IMR-90 (cell line): ENCODE measurements around the gene MARK4. TPM values are rescaled to one million over a fixed set of nuclear protein-coding genes. Genes with fewer than 3 reads are reported as not detected.

Source experiments
- ATAC-seq: fragments of 200-7000 bp; cut with Tn5 transposase; 2 replicates; pipeline ENCODE4 v1.9.1; 2020; ENCODE audit warnings: low read depth, mild to moderate bottlenecking, moderate library complexity
- BruUV-seq: library from RNA; stranded (reverse); fragments of 400-500 nt; replicated peaks from 2 replicates; lab custom pipeline; 2021; lab: Mats Ljungman, UMichigan
- CTCF ChIA-PET: fragments of 300-600 bp; formaldehyde crosslinking; extraction: SDS; loops from one replicate; lab custom pipeline; 2021; ENCODE audit warnings: antibody characterized with exemption; lab: Yijun Ruan, JAX
- POLR2A ChIA-PET: fragments of 300-600 bp; sonication (Branson Sonifier 250); formaldehyde crosslinking; loops from one replicate; lab custom pipeline; 2022; ENCODE audit warnings: antibody characterized with exemption; ENCODE audit not compliant: unreplicated experiment; lab: Charles Lee
- DNase-seq: peaks from one replicate; pipeline ENCODE4 v3.0.0; 2013
- H2AFZ ChIP-seq: replicated peaks from 2 replicates; pipeline ENCODE3; 2013; ENCODE audit warnings: low read length, mild to moderate bottlenecking; ENCODE audit not compliant: poor library complexity
- H2AK5ac ChIP-seq: 2 replicates; pipeline ENCODE4 v1.6.1; 2013; ENCODE audit warnings: low read depth, low read length, inconsistent platforms
- H2AK9ac ChIP-seq: replicated peaks from 2 replicates; pipeline ENCODE3; 2013; ENCODE audit warnings: mild to moderate bottlenecking, low read depth, low read length, moderate library complexity; ENCODE audit not compliant: poor library complexity
- H2BK120ac ChIP-seq: 2 replicates; pipeline ENCODE4 v1.6.1; 2013; ENCODE audit warnings: low read depth, low read length, inconsistent platforms
- H2BK15ac ChIP-seq: 3 replicates; pipeline ENCODE4 v1.6.1; 2013; ENCODE audit warnings: low read depth, low read length, inconsistent platforms
- H2BK20ac ChIP-seq: 2 replicates; pipeline ENCODE4 v1.6.1; 2013; ENCODE audit warnings: low read depth, mild to moderate bottlenecking, inconsistent platforms, low read length, moderate library complexity
- H2BK5ac ChIP-seq: 2 replicates; pipeline ENCODE4 v1.6.1; 2013; ENCODE audit warnings: mild to moderate bottlenecking, low read depth, low read length, inconsistent platforms; ENCODE audit not compliant: poor library complexity, severe bottlenecking
- H3K14ac ChIP-seq: replicated peaks from 2 replicates; pipeline ENCODE4 v1.6.1; 2013; ENCODE audit warnings: low read depth, low read length, inconsistent platforms
- H3K18ac ChIP-seq: 2 replicates; pipeline ENCODE4 v1.6.1; 2013; ENCODE audit warnings: low read depth, low read length, control low read depth
- H3K23ac ChIP-seq: 2 replicates; pipeline ENCODE4 v1.6.1; 2013; ENCODE audit warnings: low read depth, low read length, inconsistent platforms
- H3K27ac ChIP-seq: 2 replicates; pipeline ENCODE4 v1.5.1; 2013; ENCODE audit warnings: mild to moderate bottlenecking, control low read depth, low read length; ENCODE audit not compliant: insufficient read depth
- H3K27me3 ChIP-seq: 2 replicates; pipeline ENCODE4 v1.6.1; 2013; ENCODE audit warnings: low read length; ENCODE audit not compliant: control insufficient read depth, insufficient read depth
- H3K36me3 ChIP-seq: 2 replicates; pipeline ENCODE4 v1.6.1; 2013; ENCODE audit warnings: low read length, mixed read lengths; ENCODE audit not compliant: control insufficient read depth, insufficient read depth
- H3K4ac ChIP-seq: 2 replicates; pipeline ENCODE4 v1.6.1; 2013; ENCODE audit warnings: low read depth, low read length, inconsistent platforms
- H3K4me1 ChIP-seq: 2 replicates; pipeline ENCODE4 v1.6.1; 2013; ENCODE audit warnings: low read length, mixed read lengths; ENCODE audit not compliant: control insufficient read depth, insufficient read depth
- H3K4me2 ChIP-seq: 2 replicates; pipeline ENCODE4 v1.6.1; 2013; ENCODE audit warnings: low read depth, mild to moderate bottlenecking, control low read depth, low read length, moderate library complexity
- H3K4me3 ChIP-seq: 2 replicates; pipeline ENCODE4 v1.5.1; 2013; ENCODE audit warnings: low read depth, mild to moderate bottlenecking, control low read depth, low read length, moderate library complexity; ENCODE audit not compliant: insufficient read depth
- H3K56ac ChIP-seq: 2 replicates; pipeline ENCODE4 v1.6.1; 2013; ENCODE audit warnings: low read length, inconsistent platforms; ENCODE audit not compliant: insufficient read depth; ENCODE audit errors: extremely low read depth
- H3K79me1 ChIP-seq, 2 experiments: 2 replicates each; pipeline ENCODE4 v1.6.1; 2013; ENCODE audit warnings: low read length in 2 of 2, inconsistent platforms in 1 of 2, low read depth in 1 of 2
- H3K9ac ChIP-seq: 2 replicates; pipeline ENCODE4 v1.6.1; 2013; ENCODE audit warnings: low read depth, low read length, control low read depth
- H3K9me1 ChIP-seq: 2 replicates; pipeline ENCODE4 v1.6.1; 2013; ENCODE audit warnings: low read length, inconsistent platforms; ENCODE audit not compliant: insufficient read depth
- H3K9me3 ChIP-seq: 2 replicates; pipeline ENCODE4 v1.6.1; 2013; ENCODE audit warnings: low read length; ENCODE audit not compliant: control insufficient read depth, insufficient read depth
- H4K20me1 ChIP-seq: 2 replicates; pipeline ENCODE4 v1.6.1; 2013; ENCODE audit warnings: low read length, inconsistent platforms; ENCODE audit not compliant: insufficient read depth
- H4K5ac ChIP-seq: 2 replicates; pipeline ENCODE4 v1.6.1; 2013; ENCODE audit warnings: mild to moderate bottlenecking, low read depth, low read length, control low read depth
- H4K8ac ChIP-seq, 2 experiments: 2 replicates each; pipeline ENCODE4 v1.6.1; 2013; ENCODE audit warnings: low read depth in 2 of 2, low read length in 2 of 2, control low read depth in 1 of 2, inconsistent platforms in 1 of 2
- H4K91ac ChIP-seq: 2 replicates; pipeline ENCODE4 v1.6.1; 2013; ENCODE audit warnings: low read depth, low read length, inconsistent platforms; ENCODE audit not compliant: insufficient read depth
- FOS ChIP-seq: fragments of 150-350 bp; IDR thresholded peaks from 2 replicates; pipeline ENCODE4 v1.6.1; 2016; ENCODE audit warnings: low read depth, low read length
- MAFK ChIP-seq: IDR thresholded peaks from 2 replicates; pipeline ENCODE4 v1.6.1; 2012; ENCODE audit warnings: low read depth, low read length, improper control_type of control experiment
- MAZ ChIP-seq: IDR thresholded peaks from 2 replicates; pipeline ENCODE4 v1.6.1; 2012; ENCODE audit warnings: low read depth, mild to moderate bottlenecking, low read length, improper control_type of control experiment, moderate library complexity, borderline replicate concordance
- NFE2L2 ChIP-seq: fragments of 150-350 bp; IDR thresholded peaks from 2 replicates; pipeline ENCODE4 v1.6.1; 2016; ENCODE audit warnings: low read depth, mild to moderate bottlenecking, low read length
- RAD21 ChIP-seq: IDR thresholded peaks from 2 replicates; pipeline ENCODE4 v1.6.1; 2012; ENCODE audit warnings: low read length, improper control_type of control experiment
- RCOR1 ChIP-seq: IDR thresholded peaks from 2 replicates; pipeline ENCODE4 v1.6.1; 2012; ENCODE audit warnings: mild to moderate bottlenecking, low read length, improper control_type of control experiment; ENCODE audit not compliant: insufficient replicate concordance
- WGBS, 2 experiments: methylation state at CpG; one replicate each; pipeline versions ENCODE4 v1.1.5 to v1.1.7; 2013; ENCODE audit warnings: missing lambda C conversion rate in 2 of 2; ENCODE audit not compliant: insufficient read length in 1 of 2; ENCODE audit errors: extremely low coverage in 2 of 2; 5-methylcytosine and 5-hydroxymethylcytosine counted together
- dilution Hi-C: fragments of 300-500 bp; cut with HindIII; formaldehyde crosslinking; loops from one replicate; pipeline ENCODE4 v1.14.3; 2018; ENCODE audit warnings: low sequenced_read_pairs; ENCODE audit not compliant: unreplicated experiment
- in situ Hi-C: fragments of 300-500 bp; cut with MboI; formaldehyde crosslinking; loops from 3 replicates; pipeline ENCODE4 v1.14.3; 2019; ENCODE audit warnings: low sequenced_read_pairs, inconsistent platforms, mixed read lengths
- intact Hi-C: fragments of 100-400 bp; cut with micrococcal nuclease; formaldehyde crosslinking; loops from 2 replicates; pipeline ENCODE4 v1.10.0; 2022
- polyA plus RNA-seq, 3 experiments: library from polyadenylated mRNA; depleted of rRNA; stranded (reverse); fragments of >200 nt; gene quantifications; 2 replicates each; pipeline ENCODE4 v1.2.3, GENCODE V29; 2012; ENCODE audit warnings: low replicate concordance in 1 of 3
- total RNA-seq: library from RNA; depleted of rRNA; stranded (reverse); fragments of >200 nt; gene quantifications from 2 replicates; pipeline ENCODE4 v1.2.3, GENCODE V29; 2012
- TF ChIP-seq, protein P1 (sequence below): fragments of 150-350 bp; IDR thresholded peaks from 2 replicates; pipeline ENCODE4 v1.6.1; 2016; ENCODE audit warnings: low read depth, mild to moderate bottlenecking, low read length, moderate library complexity, borderline replicate concordance
- TF ChIP-seq, protein P2 (sequence below): fragments of 150-350 bp; IDR thresholded peaks from 2 replicates; pipeline ENCODE4 v1.6.1; 2017; ENCODE audit warnings: mild to moderate bottlenecking, antibody characterized with exemption, low read length, low read depth

MARK4 gene
- total and polyA plus RNA-seq, 2 of the 4 experiments (the other 2 are of a cell fraction): 11.3 to 20.7 TPM

DNA sequence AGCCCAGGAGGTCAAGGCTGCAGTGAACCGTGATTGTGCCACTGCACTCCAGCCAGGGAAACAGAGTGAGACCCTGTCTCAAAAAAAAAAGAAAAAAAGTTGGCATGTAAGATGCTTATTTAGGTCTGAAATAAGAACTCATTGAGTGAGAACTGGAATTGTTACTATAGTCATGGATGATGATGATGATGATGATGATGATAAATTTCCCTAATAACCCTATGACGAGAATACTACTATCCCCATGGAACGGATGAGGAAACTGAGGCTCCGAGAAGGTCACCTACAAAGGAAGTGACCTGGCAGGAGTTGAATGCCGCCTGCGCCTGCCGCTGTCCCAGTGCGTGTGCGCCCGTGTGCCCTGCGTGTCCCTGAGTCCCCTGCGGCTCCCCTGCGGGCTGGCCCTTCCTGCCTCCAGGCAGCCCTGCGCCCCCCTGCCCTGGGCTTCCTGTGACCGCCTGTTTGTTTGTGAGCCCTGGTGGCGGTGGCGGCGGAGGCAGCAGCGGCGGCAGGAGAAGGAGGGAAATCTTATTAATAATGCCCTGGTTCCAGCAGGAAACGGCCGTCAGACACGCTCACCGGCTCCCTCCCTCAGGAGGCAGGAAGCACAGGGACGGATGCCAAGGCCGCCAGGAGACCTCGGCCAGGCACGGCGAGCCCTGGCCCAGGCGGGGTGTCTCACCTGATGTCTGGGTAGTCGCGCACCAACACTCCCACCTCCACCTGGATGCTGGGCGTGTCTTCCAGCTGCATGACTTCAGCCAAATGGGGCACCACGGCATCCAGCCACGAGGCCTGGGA, 35.5 kb upstream of the MARK4 start:
- ChIA-PET POLR2A (no interaction called here), CTCF (no interaction called here)
- dilution Hi-C loops: no loop called here
- no peak overlapping the region for H4K8ac ChIP-seq
- in situ Hi-C loops: no loop called here
- H3K56ac ChIP-seq: no peak overlapping the region
- H3K14ac ChIP-seq: no peak overlapping the region
- H3K4ac ChIP-seq: no peak overlapping the region
- BruUV-seq: no TSS peak
- 13% methylated on average over 11 of the region's 35 CpGs; no CpG with 5 or more reads in 1 of the 2 experiments for WGBS, 2 experiments
- no peak overlapping the region for H4K91ac ChIP-seq
- no peak overlapping the region for H2BK15ac ChIP-seq
- H3K23ac ChIP-seq: no peak overlapping the region; the same call in 1 of the 2 replicates
- no peak overlapping the region for H2AK5ac ChIP-seq
- no peaks in the 10 kb centered on the region; the same call in 1 of the 2 replicates for H4K20me1 ChIP-seq
- TF ChIP-seq, protein P1, sequence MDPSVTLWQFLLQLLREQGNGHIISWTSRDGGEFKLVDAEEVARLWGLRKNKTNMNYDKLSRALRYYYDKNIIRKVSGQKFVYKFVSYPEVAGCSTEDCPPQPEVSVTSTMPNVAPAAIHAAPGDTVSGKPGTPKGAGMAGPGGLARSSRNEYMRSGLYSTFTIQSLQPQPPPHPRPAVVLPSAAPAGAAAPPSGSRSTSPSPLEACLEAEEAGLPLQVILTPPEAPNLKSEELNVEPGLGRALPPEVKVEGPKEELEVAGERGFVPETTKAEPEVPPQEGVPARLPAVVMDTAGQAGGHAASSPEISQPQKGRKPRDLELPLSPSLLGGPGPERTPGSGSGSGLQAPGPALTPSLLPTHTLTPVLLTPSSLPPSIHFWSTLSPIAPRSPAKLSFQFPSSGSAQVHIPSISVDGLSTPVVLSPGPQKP: no peak
- TF ChIP-seq FOS (no peak), MAZ (no peak), RAD21 (no peak), RCOR1 (no peak), NFE2L2 (no peak), MAFK (no peak)
- TF ChIP-seq, protein P2, sequence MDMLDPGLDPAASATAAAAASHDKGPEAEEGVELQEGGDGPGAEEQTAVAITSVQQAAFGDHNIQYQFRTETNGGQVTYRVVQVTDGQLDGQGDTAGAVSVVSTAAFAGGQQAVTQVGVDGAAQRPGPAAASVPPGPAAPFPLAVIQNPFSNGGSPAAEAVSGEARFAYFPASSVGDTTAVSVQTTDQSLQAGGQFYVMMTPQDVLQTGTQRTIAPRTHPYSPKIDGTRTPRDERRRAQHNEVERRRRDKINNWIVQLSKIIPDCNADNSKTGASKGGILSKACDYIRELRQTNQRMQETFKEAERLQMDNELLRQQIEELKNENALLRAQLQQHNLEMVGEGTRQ: no peak
- H4K5ac ChIP-seq: no peak overlapping the region
- peaks cover 71% of the 10 kb centered on the region for H3K27me3 ChIP-seq
- H3K9me1 ChIP-seq: no peaks in the 10 kb centered on the region
- H2BK5ac ChIP-seq: no peak overlapping the region
- no peaks in the 10 kb centered on the region for H3K79me1 ChIP-seq
- no peak overlapping the region for H3K4me3 ChIP-seq
- no peak overlapping the region for H2BK20ac ChIP-seq
- H3K27ac ChIP-seq: no peak overlapping the region
- H3K36me3 ChIP-seq: no peaks in the 10 kb centered on the region
- no peak overlapping the region for H2BK120ac ChIP-seq
- DNase-seq (no peak), ATAC-seq (no peak)
- H2AK9ac ChIP-seq: no peak overlapping the region
- H3K18ac ChIP-seq: no peak overlapping the region
- H3K4me1 ChIP-seq: peaks cover 3% of the 10 kb centered on the region; the same call in 1 of the 2 replicates
- peak overlapping the region; percentile 63 for H2AFZ ChIP-seq
- no peaks in the 10 kb centered on the region for H3K9me3 ChIP-seq
- intact Hi-C loops: no loop called here
- no peak overlapping the region for H3K4me2 ChIP-seq
- no peak overlapping the region for H3K9ac ChIP-seq
